NCI-H2196 treated with DMSO at 0.1 percent for 48 hours (cell line): ENCODE data around the gene PARD3.

Source experiments
- DNase-seq: peaks from one replicate; lab custom pipeline; 2025; ENCODE audit not compliant: unreplicated experiment; lab: John Stamatoyannopoulos, UW

PARD3 gene

GRCh38 chr10:34323192-34323591 is 491.9 kb downstream of the PARD3 start:
- no peak for DNase-seq

GRCh38 chr10:34320265-34320664 is 494.8 kb downstream of the PARD3 start:
- DNase-seq, result no peak

GRCh38 chr10:34319197-34319846 is 495.8 kb downstream of the PARD3 start:
- DNase-seq, result peak; percentile 33

- no peak for DNase-seq
These were observed 498.9 kb downstream of the PARD3 start for GRCh38 chr10:34316154-34316553.

GRCh38 chr10:34314457-34314856 is 500.6 kb downstream of the PARD3 start:
- DNase-seq, result no peak

- DNase-seq, result no peak
These were observed 501.2 kb downstream of the PARD3 start for GRCh38 chr10:34313888-34314287.

GRCh38 chr10:34313353-34313752 is 501.7 kb downstream of the PARD3 start:
- no peak for DNase-seq

GRCh38 chr10:34311679-34312078 is 503.4 kb downstream of the PARD3 start:
- no peak for DNase-seq

- DNase-seq, result no peak
These were observed 504.9 kb downstream of the PARD3 start for GRCh38 chr10:34310234-34310633.

- no peak for DNase-seq
These were observed 509.9 kb downstream of the PARD3 start for GRCh38 chr10:34305189-34305588.

GRCh38 chr10:34303022-34303421 is 512.1 kb downstream of the PARD3 start:
- DNase-seq, result no peak

- no peak for DNase-seq
These were observed 515.9 kb downstream of the PARD3 start for GRCh38 chr10:34299105-34299611.

GRCh38 chr10:34298346-34298818 is 516.7 kb downstream of the PARD3 start:
- DNase-seq, result no peak

- DNase-seq, result no peak
These were observed 517.4 kb downstream of the PARD3 start for GRCh38 chr10:34297541-34298345.

GRCh38 chr10:34295142-34295548 is 520.0 kb downstream of the PARD3 start:
- no peak for DNase-seq

- no peak for DNase-seq
These were observed 521.0 kb downstream of the PARD3 start for GRCh38 chr10:34294137-34294536.

- no peak for DNase-seq
These were observed 522.4 kb downstream of the PARD3 start for GRCh38 chr10:34292675-34293074.

GRCh38 chr10:34292194-34292565 is 522.9 kb downstream of the PARD3 start:
- DNase-seq, result no peak

- no peak for DNase-seq
These were observed 523.5 kb downstream of the PARD3 start for GRCh38 chr10:34291466-34292193.

GRCh38 chr10:34290412-34291081 is 524.5 kb downstream of the PARD3 start:
- DNase-seq, result no peak

GRCh38 chr10:34288634-34289033 is 526.5 kb downstream of the PARD3 start:
- no peak for DNase-seq
